Tibial nerve (tissue), 4 donors: ENCODE data around the gene SMIM7. TPM values are rescaled to one million over a fixed set of nuclear protein-coding genes. Genes with fewer than 3 reads are reported as not detected.
"Not testable (repeated sequence)": the region's sequence is repeated elsewhere in the genome, so short reads cannot be mapped to it uniquely, and the experiment has no call there.

Experiments
- DNase-seq, 2 donors: peaks; one replicate each; pipeline ENCODE4 v3.0.0-alpha.2; 2019; ENCODE audit warnings: low spot score in 2 of 2
- H3K27ac ChIP-seq, 4 donors: fragments of 200-600 bp; sonication (generic) in 3 of 4; one replicate each; pipeline ENCODE4 v1.5.1; 2017 to 2019; ENCODE audit warnings: mild to moderate bottlenecking in 1 of 4
- H3K27me3 ChIP-seq, 2 donors: fragments of 200-600 bp; sonication (generic) in 1 of 2; one replicate each; pipeline versions ENCODE4 v1.5.1 to v1.6.0; 2017 to 2019
- H3K36me3 ChIP-seq, 3 donors: fragments of 200-600 bp; sonication (generic); one replicate each; pipeline ENCODE4 v1.5.1; 2018 to 2019
- H3K4me1 ChIP-seq, 4 donors: fragments of 200-600 bp; sonication (generic) in 3 of 4; one replicate each; pipeline ENCODE4 v1.5.1; 2017 to 2019
- H3K4me3 ChIP-seq, 4 donors: fragments of 200-600 bp; sonication (generic) in 3 of 4; one replicate each; pipeline ENCODE4 v1.5.1; 2017 to 2019; ENCODE audit warnings: mild to moderate bottlenecking in 1 of 4, moderate library complexity in 1 of 4
- H3K9me3 ChIP-seq, 4 donors: fragments of 200-600 bp; sonication (generic) in 3 of 4; one replicate each; pipeline ENCODE4 v1.5.1; 2017 to 2019
- EP300 ChIP-seq, 2 donors: sonication (generic); formaldehyde crosslinking; IDR thresholded peaks; one replicate each; pipeline ENCODE4 v1.6.1; 2017; ENCODE audit warnings: antibody characterized with exemption in 2 of 2, mild to moderate bottlenecking in 1 of 2
- POLR2A ChIP-seq, 2 donors: fragments of 450-650 bp; IDR thresholded peaks; one replicate each; pipeline ENCODE4 v1.6.1; 2017; ENCODE audit warnings: antibody characterized with exemption in 2 of 2, mild to moderate bottlenecking in 2 of 2, moderate library complexity in 2 of 2
- WGBS, 2 donors: methylation state at CpG; one replicate each; pipeline ENCODE4 v1.1.5; 2018; 5-methylcytosine and 5-hydroxymethylcytosine counted together
- total RNA-seq, 4 donors: library from RNA; depleted of rRNA; stranded (reverse); fragments of >200 nt; gene quantifications; one replicate each; pipeline ENCODE4 v1.1.0, GENCODE V29; 2016
- TF ChIP-seq, protein P1 (sequence below), 5 experiments: fragments of 200-600 bp in 3 of 5; fragments of 450-650 bp in 2 of 5; sonication (generic) in 3 of 5; IDR thresholded peaks; one replicate each; pipeline ENCODE4 v1.5.1; 2016 to 2019; ENCODE audit warnings: antibody characterized with exemption in 5 of 5, mild to moderate bottlenecking in 3 of 5, moderate library complexity in 2 of 5

Gene SMIM7
- total RNA-seq, 4 donors from 2014 or later = 105 to 175 (median 132) TPM

DNA sequence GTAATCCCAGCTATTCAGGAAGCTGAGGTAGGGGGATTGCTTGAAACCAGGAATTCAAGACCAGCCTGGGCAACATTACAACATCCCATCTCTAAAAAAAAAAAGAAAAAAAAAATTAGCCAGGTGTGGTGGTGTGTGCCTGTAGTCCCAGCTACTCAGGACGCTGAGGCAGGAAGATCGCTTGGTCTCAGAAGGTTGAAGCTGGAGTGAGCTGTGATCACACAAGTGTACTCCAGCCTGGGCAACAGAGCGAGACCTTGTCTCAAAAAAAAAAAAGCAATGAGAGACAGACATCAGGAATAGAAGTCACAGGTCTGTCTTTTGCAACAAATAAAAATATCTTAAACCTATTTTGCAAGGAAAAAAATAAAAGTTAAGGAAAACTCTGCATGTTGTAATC lies 24.3 kb upstream of the SMIM7 start:
- H3K36me3 ChIP-seq = peaks cover 0 to 41% (median 0%) of the 10 kb centered on the region in 3 donors
- no peaks in the 10 kb centered on the region for H3K27me3 ChIP-seq
- no peak for DNase-seq
- H3K27ac ChIP-seq = no peak overlapping the region
- H3K4me1 ChIP-seq = no peaks in the 10 kb centered on the region
- TF ChIP-seq POLR2A (IDR thresholded peaks at IDR 0.05) = no peak
- TF ChIP-seq, protein P1, sequence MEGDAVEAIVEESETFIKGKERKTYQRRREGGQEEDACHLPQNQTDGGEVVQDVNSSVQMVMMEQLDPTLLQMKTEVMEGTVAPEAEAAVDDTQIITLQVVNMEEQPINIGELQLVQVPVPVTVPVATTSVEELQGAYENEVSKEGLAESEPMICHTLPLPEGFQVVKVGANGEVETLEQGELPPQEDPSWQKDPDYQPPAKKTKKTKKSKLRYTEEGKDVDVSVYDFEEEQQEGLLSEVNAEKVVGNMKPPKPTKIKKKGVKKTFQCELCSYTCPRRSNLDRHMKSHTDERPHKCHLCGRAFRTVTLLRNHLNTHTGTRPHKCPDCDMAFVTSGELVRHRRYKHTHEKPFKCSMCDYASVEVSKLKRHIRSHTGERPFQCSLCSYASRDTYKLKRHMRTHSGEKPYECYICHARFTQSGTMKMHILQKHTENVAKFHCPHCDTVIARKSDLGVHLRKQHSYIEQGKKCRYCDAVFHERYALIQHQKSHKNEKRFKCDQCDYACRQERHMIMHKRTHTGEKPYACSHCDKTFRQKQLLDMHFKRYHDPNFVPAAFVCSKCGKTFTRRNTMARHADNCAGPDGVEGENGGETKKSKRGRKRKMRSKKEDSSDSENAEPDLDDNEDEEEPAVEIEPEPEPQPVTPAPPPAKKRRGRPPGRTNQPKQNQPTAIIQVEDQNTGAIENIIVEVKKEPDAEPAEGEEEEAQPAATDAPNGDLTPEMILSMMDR (IDR thresholded peaks at IDR 0.05) = no peak
- TF ChIP-seq EP300 (IDR thresholded peaks at IDR 0.05) = no peak
- 87 to 90% methylated on average over 3 of the region's 3 CpGs for WGBS, 2 donors
- H3K4me3 ChIP-seq = no peak overlapping the region
- peaks cover 0 to 27% (median 0%) of the 10 kb centered on the region in 4 donors for H3K9me3 ChIP-seq

DNA sequence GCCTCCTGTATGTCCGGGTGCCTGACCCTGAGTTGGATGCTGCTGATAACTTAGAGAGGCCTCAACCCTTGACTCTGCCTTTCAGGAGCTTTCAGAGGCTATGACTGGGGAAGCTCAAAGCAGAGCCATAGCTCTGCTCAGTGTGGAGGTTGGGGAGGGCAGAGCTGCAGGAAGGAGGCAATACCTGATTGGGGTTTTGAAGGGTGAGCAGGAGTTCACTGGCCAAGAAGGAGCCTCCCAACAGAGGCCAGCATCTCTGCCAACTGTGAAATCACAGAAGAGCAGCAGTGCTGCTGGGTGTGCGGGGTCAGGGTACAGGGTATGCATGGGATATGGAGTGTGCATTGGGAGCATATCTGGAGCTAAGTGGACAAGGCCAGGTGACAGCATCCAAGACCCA lies 22.6 kb upstream of the SMIM7 start:
- peaks cover 0 to 22% (median 0%) of the 10 kb centered on the region in 4 donors for H3K9me3 ChIP-seq
- H3K27ac ChIP-seq = no peak overlapping the region
- no peaks in the 10 kb centered on the region for H3K27me3 ChIP-seq
- H3K4me1 ChIP-seq = no peaks in the 10 kb centered on the region
- 97 to 100% methylated on average over 2 of the region's 2 CpGs for WGBS, 2 donors
- no peak for DNase-seq
- H3K36me3 ChIP-seq = peaks cover 0 to 41% (median 0%) of the 10 kb centered on the region in 3 donors
- H3K4me3 ChIP-seq = no peak overlapping the region
- no peak for TF ChIP-seq EP300 (IDR thresholded peaks at IDR 0.05)

DNA sequence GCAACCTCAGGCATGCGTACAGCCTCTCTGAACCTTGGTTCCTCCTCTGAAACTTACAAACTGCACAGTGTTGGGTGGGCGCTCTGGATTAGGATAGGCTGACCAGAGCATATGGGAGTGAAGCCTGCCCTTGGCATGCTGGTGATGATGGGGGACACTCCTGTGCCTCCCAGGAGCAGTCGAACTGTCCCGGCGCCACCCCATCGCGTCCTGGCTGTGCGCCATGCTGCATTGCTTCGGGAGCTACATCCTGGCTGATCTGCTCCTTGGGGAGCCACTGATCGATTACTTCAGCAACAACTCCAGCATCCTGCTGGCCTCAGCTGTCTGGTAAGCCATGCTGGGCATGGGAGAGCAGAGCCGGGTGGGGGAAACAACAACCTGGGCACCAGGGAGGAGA lies 19.9 kb upstream of the SMIM7 start:
- Histone ChIP-seq H3K9me3 (peaks cover 0 to 18% (median 0%) of the 10 kb centered on the region in 4 donors), H3K27ac (no peak overlapping the region), H3K4me1 (no peaks in the 10 kb centered on the region), H3K4me3 (no peak overlapping the region), H3K27me3 (no peaks in the 10 kb centered on the region), H3K36me3 (peaks cover 0 to 35% (median 0%) of the 10 kb centered on the region in 3 donors)
- 91 to 94% methylated on average over 11 of the region's 11 CpGs for WGBS, 2 donors
- no peak for DNase-seq
- TF ChIP-seq, protein P1 (IDR thresholded peaks at IDR 0.05) = no peak
- no peak for TF ChIP-seq EP300 (IDR thresholded peaks at IDR 0.05)
- no peak for TF ChIP-seq POLR2A (IDR thresholded peaks at IDR 0.05)

DNA sequence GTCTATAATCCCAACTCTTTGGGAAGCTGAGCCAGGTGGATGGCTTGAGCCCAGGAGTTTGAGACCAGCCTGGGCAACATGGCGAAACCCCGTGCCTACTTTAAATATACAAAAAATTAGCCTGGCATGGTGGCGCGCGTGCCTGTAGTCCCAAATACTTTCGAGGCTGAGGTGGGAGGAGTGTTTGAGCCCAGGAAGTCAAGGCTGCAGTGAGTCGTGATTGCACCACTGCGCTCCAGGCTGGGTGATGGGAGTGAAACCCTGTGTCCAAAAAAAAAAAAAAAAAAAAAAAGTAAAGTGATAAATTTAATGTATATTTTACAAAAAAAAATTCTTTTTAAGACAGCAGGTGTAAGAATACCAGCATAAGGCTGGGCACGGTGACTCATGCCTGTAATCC lies 18.6 kb upstream of the SMIM7 start:
- Histone ChIP-seq H3K9me3 (peaks cover 0 to 18% (median 0%) of the 10 kb centered on the region in 4 donors), H3K4me1 (no peaks in the 10 kb centered on the region), H3K27me3 (no peaks in the 10 kb centered on the region), H3K4me3 (no peak overlapping the region), H3K36me3 (peaks cover 0 to 35% (median 0%) of the 10 kb centered on the region in 3 donors), H3K27ac (no peak overlapping the region)
- 90 to 94% methylated on average over 9 of the region's 9 CpGs for WGBS, 2 donors
- TF ChIP-seq EP300 (IDR thresholded peaks at IDR 0.05) (no peak), POLR2A (IDR thresholded peaks at IDR 0.05) (no peak)
- DNase-seq = no peak

DNA sequence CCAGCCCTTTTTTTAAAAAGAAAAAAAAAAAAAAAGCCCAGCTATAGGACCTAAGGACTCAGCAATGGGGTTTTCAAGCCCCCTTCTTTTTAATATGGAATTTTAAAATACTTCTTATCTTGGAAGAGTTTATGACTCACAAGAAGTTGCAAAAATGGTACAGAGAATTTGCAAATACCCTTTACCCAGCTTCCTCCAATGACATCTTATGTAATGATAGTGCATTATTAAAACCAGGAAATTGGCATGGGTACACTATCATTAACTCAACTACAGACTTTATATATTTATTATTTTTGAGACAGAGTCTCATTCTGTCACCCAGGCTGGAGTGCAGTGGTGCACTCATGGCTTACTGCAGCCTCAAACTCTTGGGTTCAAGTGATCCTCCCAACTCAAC lies 17.1 kb upstream of the SMIM7 start:
- no peak overlapping the region for H3K27ac ChIP-seq
- H3K4me1 ChIP-seq = no peaks in the 10 kb centered on the region
- no peak overlapping the region for H3K4me3 ChIP-seq
- H3K36me3 ChIP-seq = peaks cover 0 to 25% (median 0%) of the 10 kb centered on the region in 3 donors
- no peak for TF ChIP-seq EP300 (IDR thresholded peaks at IDR 0.05)
- TF ChIP-seq POLR2A (IDR thresholded peaks at IDR 0.05) = no peak
- TF ChIP-seq, protein P1 (IDR thresholded peaks at IDR 0.05) = no peak
- peaks cover 0 to 18% (median 0%) of the 10 kb centered on the region in 4 donors for H3K9me3 ChIP-seq
- H3K27me3 ChIP-seq = no peaks in the 10 kb centered on the region
- DNase-seq = no peak

DNA sequence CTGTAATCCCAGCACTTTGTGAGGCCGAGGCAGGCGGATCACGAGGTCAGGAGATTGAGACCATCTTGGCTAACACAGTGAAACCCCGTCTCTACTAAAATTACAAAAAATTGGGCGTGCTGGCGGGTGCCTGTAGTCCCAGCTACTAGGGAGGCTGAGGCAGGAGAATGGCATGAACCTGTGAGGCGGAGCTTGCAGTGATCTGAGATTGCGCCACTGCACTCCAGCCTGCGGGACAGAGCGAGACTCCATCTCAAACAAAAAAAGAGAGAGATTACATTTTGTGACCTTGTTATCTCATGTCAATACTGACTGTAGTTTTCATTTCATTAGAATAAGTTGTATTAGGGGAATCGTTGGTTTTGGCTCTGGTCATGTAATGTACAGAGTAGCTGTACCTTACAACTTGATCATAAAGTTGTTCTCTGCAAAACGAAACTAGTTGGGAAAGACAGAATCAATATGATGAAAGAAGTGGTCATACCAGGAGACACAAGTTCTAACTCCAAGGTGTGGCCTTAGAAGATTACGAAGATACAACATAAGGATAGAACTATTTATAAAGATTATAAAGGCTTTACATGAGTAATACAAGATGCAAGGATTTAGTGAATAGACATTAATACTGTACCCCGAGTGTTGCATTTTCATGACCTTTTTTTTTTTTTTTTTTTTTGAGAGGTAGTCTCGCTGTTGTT lies 16.3 kb upstream of the SMIM7 start:
- no peaks in the 10 kb centered on the region for H3K4me1 ChIP-seq
- no peak overlapping the region for H3K27ac ChIP-seq
- H3K4me3 ChIP-seq = no peak overlapping the region
- 92 to 93% methylated on average over 15 of the region's 15 CpGs for WGBS, 2 donors
- peaks cover 0 to 17% (median 0%) of the 10 kb centered on the region in 3 donors for H3K36me3 ChIP-seq
- peaks cover 0 to 13% (median 0%) of the 10 kb centered on the region in 4 donors for H3K9me3 ChIP-seq
- no peaks in the 10 kb centered on the region for H3K27me3 ChIP-seq
- DNase-seq = no peak
- TF ChIP-seq, protein P1 (IDR thresholded peaks at IDR 0.05) = no peak
- TF ChIP-seq EP300 (IDR thresholded peaks at IDR 0.05) (no peak), POLR2A (IDR thresholded peaks at IDR 0.05) (no peak)

DNA sequence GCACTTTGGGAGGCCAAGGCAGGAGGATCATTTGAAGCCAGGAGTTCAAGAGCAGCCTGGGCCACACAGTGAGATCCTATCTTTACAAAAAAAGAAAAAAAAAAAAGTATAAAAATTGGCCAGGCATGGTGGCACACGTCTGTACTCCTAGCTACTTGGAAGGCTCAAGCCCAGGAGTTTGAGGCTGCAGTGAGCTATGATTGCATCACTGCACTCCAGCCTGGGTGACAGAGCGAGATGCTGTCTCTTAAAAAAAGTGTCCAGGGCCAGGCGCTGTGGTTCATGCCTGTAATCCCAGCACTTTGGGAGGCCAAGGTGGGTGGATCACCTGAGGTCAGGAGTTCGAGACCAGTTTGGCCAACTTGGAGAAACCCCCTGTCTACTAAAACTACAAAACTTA lies 13.9 kb upstream of the SMIM7 start:
- WGBS, 2 donors = 87 to 91% methylated on average over 4 of the region's 4 CpGs
- not testable (repeated sequence) for H3K36me3 ChIP-seq, H3K9me3 ChIP-seq, H3K27ac ChIP-seq, H3K4me3 ChIP-seq, DNase-seq, H3K4me1 ChIP-seq, H3K27me3 ChIP-seq
